ENCODE data around the gene EPDR1.

EPDR1 gene

DNA sequence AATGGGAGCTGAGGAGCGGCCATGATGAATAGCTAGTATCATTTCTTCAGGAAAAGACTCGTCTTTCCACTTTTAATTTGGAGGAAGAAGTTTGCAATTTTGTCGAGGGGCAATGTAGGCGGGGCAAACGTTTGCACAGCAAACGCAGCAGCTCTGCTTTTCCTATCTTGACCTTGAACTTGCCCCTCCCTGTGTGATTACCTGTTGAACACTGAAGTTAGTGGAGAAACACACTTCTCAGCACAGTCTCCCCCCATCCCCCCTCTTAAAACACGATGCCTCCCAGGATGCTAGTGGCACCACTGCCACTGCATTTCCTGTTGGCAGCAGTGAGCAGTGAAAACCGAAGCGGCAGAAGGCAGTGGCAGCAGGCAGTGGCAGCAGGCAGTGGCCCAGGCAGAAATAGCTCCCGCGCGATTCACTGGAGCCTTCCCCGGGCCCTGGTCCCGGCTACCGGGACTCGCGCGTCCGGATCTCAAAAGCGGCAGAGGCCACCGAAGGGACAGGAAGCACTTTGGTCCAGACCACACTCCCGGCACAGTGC is at the start of gene EPDR1:
Gene EPDR1, plus strand, starts transcription at position 336 of the 544 bp plus-strand sequence. CDS start 300 bp downstream, outside the sequence.
- DNase-seq: peak; percentile 47

DNA sequence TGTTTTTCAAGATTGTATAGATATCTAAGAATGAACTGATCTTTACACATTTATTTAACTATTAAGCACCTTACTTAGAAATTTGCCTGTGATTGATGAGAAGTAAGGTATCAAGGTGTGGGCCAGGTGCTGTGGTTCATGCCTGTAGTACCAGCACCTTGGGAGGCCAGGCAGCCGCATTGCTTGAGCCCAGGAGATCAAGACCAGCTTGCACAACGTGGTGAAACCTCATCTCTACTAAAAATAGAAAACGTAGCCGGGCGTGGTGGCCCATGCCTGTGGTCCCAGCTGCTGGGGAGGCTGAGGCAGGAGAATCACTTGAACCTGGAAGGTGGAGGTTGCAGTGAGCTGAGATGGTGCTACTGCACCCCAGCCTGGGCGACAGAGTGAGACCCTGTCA is 38.4 kb upstream of the EPDR1 start:
- no peak for DNase-seq

DNA sequence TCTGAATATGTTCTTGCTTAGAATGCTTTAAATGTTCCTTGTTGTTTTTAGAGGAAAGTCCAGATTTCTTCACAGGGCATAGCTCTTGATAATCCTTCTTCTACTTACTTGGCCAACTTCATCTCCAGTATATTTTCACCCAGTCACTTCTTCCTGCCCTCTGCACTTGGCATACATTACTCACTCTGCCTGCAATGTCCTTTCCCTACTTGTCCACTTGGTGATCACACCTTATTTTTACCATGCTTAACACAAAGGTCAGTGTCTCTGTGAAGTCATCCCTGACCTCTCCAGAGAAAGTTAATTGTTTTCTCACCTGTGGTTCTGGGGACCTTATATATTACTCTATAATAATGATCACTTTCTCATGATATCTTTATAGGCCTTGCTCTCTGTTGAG is 27.1 kb upstream of the EPDR1 start:
- DNase-seq: no peak

DNA sequence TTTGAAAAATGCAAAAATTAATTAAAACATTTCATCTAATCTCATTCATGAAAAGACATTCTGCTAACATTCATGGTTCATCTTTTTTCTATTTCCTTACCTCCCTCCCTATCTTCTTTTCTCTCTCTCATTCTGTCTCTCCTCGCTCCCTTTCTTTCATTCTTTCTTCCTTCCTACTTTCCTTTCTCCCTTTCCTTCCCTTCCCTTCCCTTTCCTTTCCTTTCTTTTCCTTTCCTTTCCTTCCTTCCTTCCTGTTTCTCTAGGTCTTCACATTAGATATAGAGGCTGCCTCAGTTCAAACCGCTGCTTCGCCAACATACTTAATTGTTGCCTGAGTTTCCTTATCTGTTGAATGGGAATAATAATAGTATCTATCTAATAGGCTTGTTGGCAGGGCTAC is 25.8 kb upstream of the EPDR1 start:
- DNase-seq: no peak

DNA sequence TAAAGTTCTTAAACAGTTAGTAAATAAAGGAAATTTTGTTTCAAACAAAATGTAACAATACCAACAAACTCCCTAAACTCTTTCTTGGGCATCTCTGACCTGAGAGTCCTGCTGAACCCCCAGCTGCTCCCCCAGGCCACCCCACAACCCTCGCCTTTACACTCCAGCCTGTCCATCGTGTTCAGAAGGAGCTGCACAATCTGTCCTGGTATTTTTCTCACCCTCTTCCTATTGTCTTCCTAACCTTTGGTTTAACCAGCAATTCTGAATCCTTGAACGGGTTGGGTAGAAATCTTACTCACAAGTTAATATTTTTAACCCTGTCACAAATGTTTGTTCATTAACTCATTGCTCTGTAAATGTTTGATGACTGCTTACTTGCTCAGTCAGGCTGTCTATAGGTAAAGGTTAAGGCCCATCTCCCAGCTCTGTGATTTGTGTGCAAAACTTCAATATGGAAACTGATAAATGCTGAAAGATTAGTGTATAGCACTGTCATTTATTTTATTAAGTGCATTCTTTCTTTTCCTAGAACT is 20.7 kb upstream of the EPDR1 start:
- no peak for DNase-seq

DNA sequence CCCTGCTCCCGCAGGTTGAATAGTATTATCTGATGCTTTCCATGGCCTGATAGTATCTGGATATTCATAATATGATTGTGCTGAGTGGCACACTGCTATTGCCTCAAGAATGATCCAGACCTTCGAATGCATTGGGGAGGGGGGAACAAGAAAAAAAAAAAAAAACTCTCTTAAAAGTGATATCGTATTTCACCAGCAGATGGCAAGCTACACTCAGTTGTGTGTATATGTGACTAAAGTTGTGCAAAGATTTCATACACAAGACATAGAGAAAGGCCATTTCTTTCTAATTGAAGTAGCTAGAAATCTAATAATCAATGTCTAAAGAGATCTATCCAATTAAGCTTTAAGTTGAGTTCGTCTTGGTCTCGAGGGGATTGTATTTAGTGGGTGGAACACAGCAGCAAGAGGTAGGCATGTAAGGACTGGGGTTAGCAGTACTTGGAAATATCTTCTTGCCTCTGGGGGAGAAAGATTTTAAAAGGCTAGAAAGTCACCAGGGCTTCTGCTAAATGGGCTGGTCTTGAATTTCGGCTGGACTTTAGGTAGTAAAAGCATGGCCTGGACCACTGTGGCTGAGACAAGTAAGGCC is 19.1 kb upstream of the EPDR1 start:
- DNase-seq: no peak

DNA sequence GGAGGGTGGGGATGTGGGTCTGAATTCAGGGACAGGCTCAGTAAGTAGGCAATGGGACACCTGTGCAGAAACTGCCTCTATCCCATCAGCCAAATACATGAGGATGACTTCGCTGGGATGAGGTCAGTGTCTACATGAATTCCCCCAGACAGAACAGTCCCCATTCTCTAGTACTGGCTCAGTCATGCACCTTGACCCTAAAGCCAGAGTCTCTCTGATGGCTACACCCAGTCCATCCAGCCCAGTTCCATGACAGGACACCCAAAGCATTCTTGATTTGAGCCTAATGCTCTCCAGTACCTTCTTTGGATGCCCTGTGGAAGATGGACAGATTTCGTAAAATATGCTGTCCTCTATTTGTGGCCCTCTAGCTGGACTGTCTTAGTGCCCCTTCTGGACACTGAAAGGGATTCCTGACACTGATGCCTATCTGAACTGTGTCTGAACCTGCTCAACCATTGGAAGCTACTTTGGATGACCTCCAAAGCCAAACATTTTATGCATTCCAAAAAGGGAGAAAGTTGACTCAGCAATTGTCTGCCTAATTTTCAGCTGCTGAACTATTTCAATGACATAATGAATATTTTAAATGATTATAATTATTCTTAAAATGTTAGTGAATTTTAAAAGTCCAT is 18.4 kb upstream of the EPDR1 start:
- no peak for DNase-seq

DNA sequence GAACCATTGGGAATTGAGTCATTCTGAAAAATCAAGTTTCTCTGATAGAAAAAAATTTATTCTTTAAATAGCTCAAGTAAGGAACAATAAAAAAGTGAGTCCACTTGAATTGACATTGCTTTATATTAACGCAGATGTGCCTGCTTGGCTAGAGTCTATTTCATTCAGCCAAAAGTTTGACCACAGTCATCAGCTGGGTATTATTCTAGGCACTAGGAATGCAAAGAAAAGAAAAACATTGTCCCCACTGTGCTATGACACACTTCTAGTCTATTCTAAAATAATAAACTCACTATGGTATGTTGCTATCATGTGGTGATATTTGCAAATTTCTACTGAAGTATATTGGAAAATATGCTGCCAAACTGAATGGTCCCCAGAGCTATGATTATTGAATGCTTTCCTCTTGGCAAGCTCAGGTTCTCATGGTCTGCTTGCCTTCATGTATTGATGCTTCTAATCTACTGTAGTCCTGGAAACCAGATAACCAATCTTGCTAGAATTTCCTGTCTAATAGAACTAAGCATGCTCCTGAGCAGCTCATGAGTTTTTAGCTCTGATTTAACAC is 12.1 kb upstream of the EPDR1 start:
- DNase-seq: no peak

DNA sequence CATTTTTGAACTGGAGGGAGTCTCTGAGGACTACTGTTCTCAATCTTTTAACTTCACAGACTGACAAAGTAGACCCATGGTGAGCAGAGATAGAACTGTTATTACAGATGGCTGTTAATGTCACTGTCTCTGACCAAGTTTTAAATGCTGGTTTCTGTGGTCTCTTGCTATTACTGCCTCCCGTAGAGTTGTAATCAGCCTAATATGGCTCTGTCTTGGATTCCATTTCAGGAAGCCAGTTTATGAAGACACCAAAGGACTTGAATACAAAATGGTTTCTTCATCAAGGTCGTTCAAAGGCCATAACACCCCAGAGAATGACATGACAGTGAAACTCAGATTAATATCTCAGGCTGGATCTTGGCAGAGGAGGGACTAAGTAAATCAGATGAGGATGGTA is 7.7 kb upstream of the EPDR1 start:
- no peak for DNase-seq

DNA sequence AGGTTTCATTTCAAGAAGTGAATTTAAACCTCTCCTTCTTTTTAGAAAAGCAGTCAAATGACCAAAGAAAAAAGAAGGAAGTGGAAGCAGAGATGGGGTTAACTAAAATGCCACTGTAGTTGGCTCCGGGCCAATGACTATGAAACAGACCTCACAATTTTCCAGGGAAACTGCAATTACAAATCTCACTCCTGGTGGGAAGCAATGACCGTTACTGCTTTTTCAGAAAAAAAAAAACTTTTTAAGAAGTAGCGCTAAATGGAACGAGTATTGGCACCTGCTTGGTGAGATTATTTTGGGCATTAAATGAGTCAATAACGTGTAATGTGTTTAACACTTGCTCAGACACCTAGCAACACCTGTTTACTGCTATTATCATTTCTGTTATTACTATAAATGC is 5.0 kb upstream of the EPDR1 start:
- no peak for DNase-seq

DNA sequence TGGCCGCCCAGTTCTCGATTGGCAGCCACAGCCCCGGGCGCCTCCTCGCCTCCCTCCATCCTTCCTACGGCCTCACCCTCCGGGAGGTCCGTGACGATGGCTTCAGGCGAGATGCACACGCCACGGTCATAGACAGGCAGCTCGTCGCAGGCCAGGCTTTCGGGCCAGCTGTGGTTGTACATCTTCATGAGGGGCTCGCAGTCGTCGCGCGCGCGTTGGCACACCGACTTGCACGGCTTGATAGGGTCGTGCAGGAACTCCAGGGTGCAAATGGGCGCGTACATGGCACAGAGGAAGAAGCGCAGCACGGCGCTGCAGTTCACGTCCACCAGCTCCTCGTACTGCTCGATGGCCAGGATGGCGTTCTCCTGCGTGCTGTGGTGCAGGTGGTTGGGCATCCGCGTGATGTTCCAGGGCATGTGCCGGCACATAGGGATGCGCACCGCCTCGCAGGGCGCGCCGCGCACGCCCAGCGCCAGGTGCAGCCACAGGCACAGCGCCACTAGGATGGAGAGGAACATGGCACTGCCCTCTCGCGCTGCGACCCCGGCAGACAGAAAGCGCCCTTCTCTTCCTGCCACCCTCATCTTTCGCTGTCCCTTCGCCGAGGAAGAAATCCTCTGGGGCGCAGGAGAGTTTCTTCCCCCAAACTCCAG is 4.3 kb upstream of the EPDR1 start:
- DNase-seq: no peak

DNA sequence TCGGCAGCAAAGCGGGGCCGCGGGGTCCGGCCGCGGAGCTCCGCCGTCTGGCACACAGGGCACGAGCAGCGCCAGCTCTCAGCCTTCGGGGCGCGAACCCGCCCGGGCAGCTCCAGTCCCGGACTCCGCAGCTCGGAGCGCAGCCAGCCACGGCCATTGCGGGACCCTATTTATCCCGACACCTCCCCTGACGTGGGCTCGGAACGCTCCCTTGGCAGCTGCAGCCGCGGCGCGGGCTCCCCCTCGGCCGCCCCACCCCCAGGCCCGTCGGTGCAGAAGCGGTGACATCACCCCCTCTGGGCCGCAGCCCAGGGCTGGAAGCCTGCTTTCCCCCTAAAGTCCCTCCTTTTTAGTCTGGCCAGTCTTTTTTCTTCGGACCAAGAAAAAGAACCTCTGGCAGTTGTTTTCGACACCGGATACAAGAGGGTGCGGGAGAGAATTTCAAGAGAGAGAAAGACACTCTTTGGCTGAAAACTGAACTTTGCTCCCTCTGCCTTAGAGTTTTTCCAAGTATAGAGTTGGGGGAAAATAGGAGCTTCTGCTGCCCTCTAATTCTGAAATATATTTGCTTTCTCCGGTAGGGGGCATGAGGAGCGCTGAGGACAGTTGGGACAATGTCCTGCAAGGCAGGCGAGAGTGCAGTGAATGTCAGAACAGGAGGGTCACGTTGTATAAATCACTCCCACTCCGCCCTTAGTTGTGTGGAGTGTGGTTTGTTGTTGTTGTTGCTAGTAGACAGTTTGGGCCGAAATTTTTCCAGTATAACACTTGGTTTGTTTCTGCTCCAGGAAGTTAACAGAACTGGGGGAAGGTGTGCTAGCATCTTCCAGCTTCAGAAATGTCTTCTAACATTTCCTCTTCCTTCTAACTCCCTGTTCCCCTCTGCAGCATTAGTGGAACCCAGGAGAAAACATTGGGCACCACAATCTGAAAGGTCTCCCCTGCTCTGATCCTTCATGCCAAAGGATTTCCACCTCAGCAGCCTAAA is 3.5 kb upstream of the EPDR1 start, which contains the start of gene SFRP4:
Gene SFRP4, minus strand, starts transcription at position 145 of the 988 bp plus-strand sequence. CDS start 280 bp downstream, outside the sequence.
- DNase-seq: peak; percentile 40

DNA sequence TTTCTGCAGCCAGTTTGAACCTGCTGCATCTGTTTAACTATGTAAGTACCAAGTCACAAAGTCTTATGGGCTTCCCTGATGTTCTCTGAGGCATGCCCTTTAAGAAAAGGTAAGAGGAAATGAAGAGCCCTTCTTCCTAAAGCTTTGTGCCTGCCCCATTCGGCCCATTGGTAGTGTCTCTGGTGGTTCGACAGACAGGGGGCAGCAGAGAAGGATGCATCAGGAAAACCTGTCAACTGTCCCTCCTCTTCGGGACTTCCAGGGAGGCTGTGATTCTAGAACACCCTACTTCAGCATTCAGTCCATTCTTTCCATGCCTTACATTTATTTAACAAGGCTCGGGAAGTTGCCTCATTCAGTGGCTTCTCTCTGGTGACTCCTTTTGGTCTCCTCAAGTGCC is 1.9 kb upstream of the EPDR1 start:
- DNase-seq: no peak

DNA sequence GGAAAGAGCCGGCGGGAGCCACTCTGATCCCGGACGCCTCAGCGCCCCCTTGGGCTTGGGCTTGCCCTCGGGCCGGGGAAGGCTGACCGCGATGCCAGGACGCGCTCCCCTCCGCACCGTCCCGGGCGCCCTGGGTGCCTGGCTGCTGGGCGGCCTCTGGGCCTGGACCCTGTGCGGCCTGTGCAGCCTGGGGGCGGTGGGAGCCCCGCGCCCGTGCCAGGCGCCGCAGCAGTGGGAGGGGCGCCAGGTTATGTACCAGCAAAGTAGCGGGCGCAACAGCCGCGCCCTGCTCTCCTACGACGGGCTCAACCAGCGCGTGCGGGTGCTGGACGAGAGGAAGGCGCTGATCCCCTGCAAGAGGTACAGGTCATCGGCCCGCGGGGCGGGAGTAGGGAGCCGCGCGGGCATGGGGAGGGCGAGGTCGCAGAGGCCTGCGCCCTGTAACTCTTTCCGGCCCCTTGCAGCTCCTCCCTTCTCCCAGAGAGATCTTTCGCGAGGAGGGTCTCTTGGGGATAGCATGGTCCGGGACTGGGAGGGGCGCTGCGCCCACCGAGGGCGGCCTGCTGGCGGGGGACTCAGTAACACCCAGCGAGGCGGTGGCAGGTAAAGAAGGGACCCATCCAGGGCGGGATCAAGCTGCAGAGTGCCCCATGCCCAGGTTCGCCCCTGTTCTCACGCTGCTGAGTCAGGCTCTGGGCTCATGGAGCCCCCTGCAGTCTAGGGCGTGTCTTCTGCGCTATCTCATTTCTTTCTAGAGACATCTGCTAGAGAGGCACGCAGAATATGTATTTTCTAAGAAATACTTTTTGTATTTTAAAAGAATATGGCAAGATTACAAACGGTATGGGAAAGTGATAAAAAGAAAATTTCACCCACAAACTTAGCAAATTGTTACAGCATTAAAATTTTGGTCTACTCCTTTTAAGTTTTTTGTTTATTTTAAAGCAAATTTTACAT is 687 bp downstream of the EPDR1 start:
- peak; percentile 38 for DNase-seq

DNA sequence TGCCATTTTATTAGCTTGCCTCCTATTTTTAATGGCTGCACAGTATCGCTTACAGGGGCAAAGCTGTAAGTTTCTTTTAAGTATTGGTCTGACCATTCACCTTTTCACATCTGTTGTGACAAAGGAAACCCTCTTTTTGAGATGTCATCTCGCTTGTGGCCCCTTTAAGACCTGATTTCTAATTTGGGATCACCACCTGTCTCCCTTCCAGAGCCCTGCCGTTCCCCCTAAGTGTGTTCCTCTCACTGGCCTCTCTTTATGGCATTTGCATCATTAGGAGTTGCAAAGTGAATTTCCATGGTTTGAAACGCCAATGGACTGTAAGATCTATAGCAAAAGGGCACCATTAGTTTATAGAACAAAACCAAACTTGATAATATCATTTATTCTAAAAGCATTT is 1.4 kb downstream of the EPDR1 start:
- DNase-seq: no peak

DNA sequence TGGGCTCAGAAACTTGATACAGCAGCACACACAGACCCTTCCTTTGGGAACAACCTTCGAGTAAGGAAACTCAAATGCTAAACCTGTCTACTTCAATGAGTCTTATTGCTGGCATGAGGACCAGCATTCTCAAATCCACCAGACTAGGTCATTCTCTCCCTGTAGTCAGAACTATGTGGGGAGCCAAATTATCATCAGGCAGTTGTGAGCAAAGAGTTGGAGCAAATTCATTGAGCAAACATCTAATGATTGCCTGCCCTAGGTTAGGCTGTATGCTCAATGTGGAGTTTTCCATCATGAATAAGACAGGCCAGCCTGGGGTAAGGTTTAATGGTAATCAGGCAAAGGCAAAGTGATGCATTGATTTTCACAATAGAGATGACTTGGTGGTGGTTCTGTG is 3.6 kb downstream of the EPDR1 start:
- no peak for DNase-seq

DNA sequence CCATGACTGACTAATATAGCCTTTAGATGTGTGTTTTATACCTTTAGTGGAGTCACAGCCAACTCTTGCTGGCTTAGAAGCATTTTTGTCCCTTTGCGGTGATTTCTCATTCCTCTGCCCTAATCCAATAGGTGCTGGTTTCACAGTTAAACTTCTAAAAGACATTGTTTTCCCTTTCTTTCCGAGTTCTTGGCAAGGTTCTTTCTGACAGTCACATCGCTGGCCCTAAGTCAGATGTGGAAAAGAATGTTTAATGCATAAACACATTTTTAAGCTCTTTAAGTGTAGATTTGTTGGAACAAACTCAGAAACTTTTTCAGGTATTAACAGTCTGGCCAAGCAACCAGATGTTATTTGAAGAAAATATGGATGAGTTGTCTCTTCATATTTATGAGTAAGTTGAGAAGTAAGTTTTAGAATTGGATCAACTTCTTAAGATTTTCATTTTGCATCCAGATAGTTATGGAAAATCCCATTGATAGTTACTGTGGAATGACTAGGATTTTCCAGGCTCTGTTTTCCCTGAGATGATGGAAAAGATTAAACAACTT is 4.1 kb downstream of the EPDR1 start:
- no peak for DNase-seq

DNA sequence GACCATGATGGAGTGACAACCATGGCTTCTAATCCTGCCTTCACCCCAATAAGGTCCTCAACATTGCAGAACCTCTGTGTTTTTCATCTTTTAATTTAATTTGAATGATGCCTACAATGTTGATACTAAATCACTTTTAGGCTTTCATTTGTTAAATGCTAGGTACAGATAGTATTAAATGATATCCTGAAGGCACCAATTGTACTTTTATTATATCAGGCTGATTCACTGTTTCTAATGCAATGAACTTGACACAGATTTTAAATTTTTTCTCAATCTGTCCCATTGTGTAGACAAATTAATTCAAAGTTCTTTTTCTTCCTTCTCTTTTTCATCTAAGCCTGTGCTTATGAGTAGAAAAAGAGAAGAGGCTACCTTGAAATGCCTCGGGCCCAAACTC is 5.2 kb downstream of the EPDR1 start:
- no peak for DNase-seq

DNA sequence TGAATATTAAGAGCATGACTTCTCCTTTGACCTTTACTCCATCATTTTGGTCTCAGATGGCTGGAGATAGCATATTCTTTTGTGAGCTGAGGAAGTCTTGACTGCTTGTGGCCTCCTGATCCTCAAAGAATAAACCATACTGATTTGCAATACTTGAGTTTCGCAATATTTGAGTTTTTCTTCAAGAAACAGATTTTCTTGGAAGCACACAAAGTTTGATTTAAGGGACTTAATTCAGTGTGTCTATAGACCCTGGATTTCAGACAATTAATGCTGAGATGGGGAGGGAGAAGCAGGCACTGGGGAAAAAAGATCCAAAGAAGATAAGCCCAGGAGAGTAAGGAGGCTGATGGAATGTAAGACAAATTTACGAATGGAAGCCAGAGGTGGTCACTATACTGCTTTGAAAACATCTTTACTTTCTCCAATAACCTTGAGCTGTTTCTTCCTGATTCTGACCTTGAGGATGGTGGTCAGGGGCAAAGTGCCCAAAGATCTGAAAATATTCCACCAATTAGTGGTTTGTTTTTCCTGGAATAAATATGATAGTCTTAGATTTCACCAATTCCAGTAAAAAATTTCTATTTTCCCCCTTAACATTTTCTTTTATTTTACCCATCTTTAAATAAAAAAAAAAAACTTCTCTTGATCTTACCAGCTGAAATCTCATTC is 7.5 kb downstream of the EPDR1 start:
- DNase-seq: no peak

DNA sequence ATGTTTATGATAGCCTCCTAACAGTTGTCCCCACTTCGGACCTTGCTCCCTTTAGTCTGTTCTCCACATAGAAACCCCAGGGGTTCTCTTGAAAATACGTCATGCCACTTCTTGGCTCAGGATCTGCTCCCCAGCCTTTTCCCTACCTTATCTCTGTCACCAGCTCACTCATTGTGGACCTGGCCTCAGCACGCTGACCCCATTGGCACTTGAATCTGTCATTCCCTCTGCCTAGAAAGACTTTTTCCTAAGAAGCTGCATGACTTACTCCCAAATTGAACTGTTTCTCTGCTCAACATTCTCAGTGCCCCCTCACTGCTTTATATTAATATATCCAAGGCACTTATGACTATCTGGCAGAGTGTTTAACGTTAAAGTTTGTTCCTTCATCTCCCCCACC is 8.4 kb downstream of the EPDR1 start:
- no peak for DNase-seq

Measured in NCI-H774 (cell line).